Measurements from ENCODE around the gene NAPG. TPM values are rescaled to one million over a fixed set of nuclear protein-coding genes. Genes with fewer than 3 reads are reported as not detected.
"Not testable (repeated sequence)": the region's sequence is repeated elsewhere in the genome, so short reads cannot be mapped to it uniquely, and the experiment has no call there.

The NAPG gene
- total and polyA plus RNA-seq, 12 donors: 14.3 to 49.9 (median 36.1) TPM

DNA sequence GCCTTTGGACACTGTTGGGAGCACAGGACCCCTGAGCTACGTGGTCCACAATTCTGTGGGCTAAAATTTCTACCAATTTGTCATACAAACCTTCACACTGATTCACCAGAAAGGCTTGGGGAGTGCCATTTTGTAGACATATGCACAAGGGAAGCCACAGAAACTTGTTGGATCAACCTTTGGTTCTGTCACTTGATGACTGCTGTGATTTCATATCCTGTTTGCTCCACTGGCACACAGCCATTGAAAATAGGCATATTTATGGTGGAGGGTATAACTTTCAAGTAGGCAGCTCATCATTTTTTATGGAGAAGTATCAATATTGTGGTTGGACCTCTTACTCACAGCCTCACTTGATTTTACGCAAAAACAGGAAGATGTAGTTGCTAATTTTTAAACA lies 10.5 kb downstream of the NAPG start:
- ATAC-seq: no peak
- Histone ChIP-seq H3K4me1 (peaks cover 0 to 14% (median 8%) of the 10 kb centered on the region in 9 donors), H3K27me3 (no peaks in the 10 kb centered on the region), H3K4me3 (no peak overlapping the region), H3K9me3 (no peaks in the 10 kb centered on the region), H3K27ac (peak overlapping the region in 1 of 10 donors; percentile 3), H3K36me3 (peaks cover 0 to 75% (median 10%) of the 10 kb centered on the region in 9 donors)
- WGBS, 2 donors: 91 to 94% methylated on average over 2 of the region's 2 CpGs
- TF ChIP-seq, protein P1, sequence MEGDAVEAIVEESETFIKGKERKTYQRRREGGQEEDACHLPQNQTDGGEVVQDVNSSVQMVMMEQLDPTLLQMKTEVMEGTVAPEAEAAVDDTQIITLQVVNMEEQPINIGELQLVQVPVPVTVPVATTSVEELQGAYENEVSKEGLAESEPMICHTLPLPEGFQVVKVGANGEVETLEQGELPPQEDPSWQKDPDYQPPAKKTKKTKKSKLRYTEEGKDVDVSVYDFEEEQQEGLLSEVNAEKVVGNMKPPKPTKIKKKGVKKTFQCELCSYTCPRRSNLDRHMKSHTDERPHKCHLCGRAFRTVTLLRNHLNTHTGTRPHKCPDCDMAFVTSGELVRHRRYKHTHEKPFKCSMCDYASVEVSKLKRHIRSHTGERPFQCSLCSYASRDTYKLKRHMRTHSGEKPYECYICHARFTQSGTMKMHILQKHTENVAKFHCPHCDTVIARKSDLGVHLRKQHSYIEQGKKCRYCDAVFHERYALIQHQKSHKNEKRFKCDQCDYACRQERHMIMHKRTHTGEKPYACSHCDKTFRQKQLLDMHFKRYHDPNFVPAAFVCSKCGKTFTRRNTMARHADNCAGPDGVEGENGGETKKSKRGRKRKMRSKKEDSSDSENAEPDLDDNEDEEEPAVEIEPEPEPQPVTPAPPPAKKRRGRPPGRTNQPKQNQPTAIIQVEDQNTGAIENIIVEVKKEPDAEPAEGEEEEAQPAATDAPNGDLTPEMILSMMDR (IDR thresholded peaks at IDR 0.05): no peak
- no peak for DNase-seq
- intact Hi-C loops (cut with DNase I): no loop called here

DNA sequence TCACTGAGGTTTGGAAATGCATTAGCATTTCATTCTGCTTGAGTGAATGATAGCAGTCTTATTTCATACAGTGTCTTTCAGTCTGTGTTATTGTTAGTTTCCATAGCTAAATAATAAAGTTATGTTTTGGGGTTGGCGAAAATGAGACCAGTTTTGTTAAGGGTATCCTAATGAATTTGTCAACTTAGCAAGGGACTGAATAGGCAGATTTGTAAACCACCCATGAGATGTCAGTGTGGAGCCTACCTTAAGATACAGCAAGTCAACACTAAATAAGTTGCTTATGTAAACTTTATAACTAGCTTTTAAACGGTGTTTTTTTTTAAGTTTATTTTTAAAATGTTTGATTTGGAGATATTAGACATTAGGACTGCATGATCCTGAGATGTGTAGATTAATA lies 11.9 kb downstream of the NAPG start:
- intact Hi-C loops (cut with DNase I): no loop called here

DNA sequence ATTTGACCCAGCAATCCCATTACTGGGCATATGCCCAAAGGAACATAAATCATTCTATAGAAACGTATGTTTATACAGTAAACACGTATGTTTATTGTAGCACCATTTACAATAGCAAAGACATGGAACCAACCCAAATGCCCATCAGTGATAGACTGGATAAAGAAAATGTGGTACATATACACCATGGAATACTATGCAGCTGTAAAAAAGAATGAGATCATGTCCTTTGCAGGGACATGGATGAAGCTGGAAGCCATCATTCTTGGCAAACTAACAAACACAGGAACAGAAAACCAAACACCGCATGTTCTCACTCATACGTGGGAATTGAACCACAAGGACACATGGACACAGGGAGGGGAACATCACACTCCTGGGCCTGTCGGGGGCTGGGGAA lies 13.3 kb downstream of the NAPG start:
- H3K4me1 ChIP-seq: peaks cover 0 to 17% (median 6%) of the 10 kb centered on the region in 9 donors
- H3K27me3 ChIP-seq; H3K4me3 ChIP-seq; H3K9me3 ChIP-seq; intact Hi-C loops (cut with DNase I); DNase-seq; H3K27ac ChIP-seq; ATAC-seq: not testable (repeated sequence)
- WGBS, 2 donors: 97 to 98% methylated on average over 5 of the region's 5 CpGs
- peaks cover 0 to 86% (median 17%) of the 10 kb centered on the region in 9 donors for H3K36me3 ChIP-seq

More for the DNA sequence above, 11.9 kb downstream of the NAPG start:
- H3K36me3 ChIP-seq: peaks cover 0 to 82% (median 17%) of the 10 kb centered on the region in 9 donors
- TF ChIP-seq, protein P1 (IDR thresholded peaks at IDR 0.05): no peak
- no peak overlapping the region for H3K27ac ChIP-seq
- no peak overlapping the region for H3K4me3 ChIP-seq
- H3K4me1 ChIP-seq: peaks cover 0 to 10% (median under 1%) of the 10 kb centered on the region in 9 donors
- ATAC-seq (no peak), DNase-seq (no peak)
- 83 to 84% methylated on average over 2 of the region's 2 CpGs for WGBS, 2 donors
- H3K27me3 ChIP-seq: no peaks in the 10 kb centered on the region
- no peaks in the 10 kb centered on the region for H3K9me3 ChIP-seq

DNA sequence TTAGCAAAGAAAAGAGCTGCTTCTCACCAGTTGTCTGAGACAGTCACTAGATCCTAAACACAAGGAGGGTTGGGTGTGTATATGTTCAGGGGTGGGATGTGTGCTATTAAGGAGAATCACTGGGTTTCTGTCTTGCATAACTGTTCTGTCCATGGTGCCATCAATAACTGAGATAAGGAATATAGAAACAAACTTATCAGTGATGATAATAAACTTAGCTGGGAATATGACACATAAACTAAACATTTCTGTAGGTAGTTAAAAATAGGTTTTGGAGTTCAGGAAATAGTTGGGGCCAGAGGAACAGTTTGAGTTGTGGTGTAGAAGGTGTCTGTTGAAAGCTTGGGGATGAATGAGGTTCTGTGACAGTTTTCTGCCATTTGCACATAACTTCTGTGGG lies 17.4 kb downstream of the NAPG start:
- intact Hi-C loops (cut with DNase I): no loop called here
- no peak for DNase-seq
- H3K4me1 ChIP-seq: peaks cover 0 to 50% (median 5%) of the 10 kb centered on the region in 9 donors

More for the DNA sequence above, 17.4 kb downstream of the NAPG start:
- ATAC-seq: peak in 6 of 8 donors; percentile 26 to 73 (median 56)
- H3K9me3 ChIP-seq: no peaks in the 10 kb centered on the region
- H3K4me3 ChIP-seq: no peak overlapping the region
- TF ChIP-seq, protein P1 (IDR thresholded peaks at IDR 0.05): no peak
- peak overlapping the region in 8 of 10 donors; percentile 9 to 74 (median 66) for H3K27ac ChIP-seq
- peaks cover 0 to 99% (median 21%) of the 10 kb centered on the region in 9 donors for H3K36me3 ChIP-seq
- no peaks in the 10 kb centered on the region for H3K27me3 ChIP-seq

All from heart right ventricle (tissue), 16 donors.